ENCODE results near the gene OR4E2. TPM values are rescaled to one million over a fixed set of nuclear protein-coding genes. Genes with fewer than 3 reads are reported as not detected.
"Not testable (repeated sequence)": the region's sequence is repeated elsewhere in the genome, so short reads cannot be mapped to it uniquely, and the experiment has no call there.

Gene OR4E2
- total and polyA plus RNA-seq, 2 donors (not counting 1 experiment from before 2014, with no cell fraction given): not detected

- Histone ChIP-seq H2AFZ (ENCODE audit: low read length) (no peak overlapping the region), H3K4me3 (replicated peaks in 1 of 4; ENCODE audit: control extremely low read depth in 1 of 4, insufficient read depth in 1 of 4, low read depth in 3 of 4, low read length in 4 of 4) (no peak overlapping the region), H3K9ac (ENCODE audit: insufficient read depth, low read length) (no peak overlapping the region), H3K4me2 (ENCODE audit: extremely low read depth, insufficient read depth, low read length) (no peak overlapping the region), H3K27ac (ENCODE audit: insufficient read depth, low read length) (no peak overlapping the region), H3K9me3 (ENCODE audit: control insufficient read depth, insufficient read depth, low read depth, low read length) (no peaks in the 10 kb centered on the region), H3K79me2 (ENCODE audit: control insufficient read depth, insufficient read depth, low read length) (no peaks in the 10 kb centered on the region), H3K4me1 (ENCODE audit: control insufficient read depth, extremely low read depth, insufficient read depth, low read length) (no peaks in the 10 kb centered on the region), H3K27me3 (ENCODE audit: control insufficient read depth, insufficient read depth, low read length) (no peaks in the 10 kb centered on the region), H3K36me3 (ENCODE audit: control insufficient read depth, insufficient read depth, low read length) (no peaks in the 10 kb centered on the region), H4K20me1 (ENCODE audit: control insufficient read depth, extremely low read depth, insufficient read depth, low read length) (no peaks in the 10 kb centered on the region)
- DNase-seq (ENCODE audit: low read depth in 2 of 2): no peak
- TF ChIP-seq EZH2 (IDR thresholded peaks at IDR 0.05; ENCODE audit: low read length, missing control alignments): no peak
- TF ChIP-seq, protein P1, sequence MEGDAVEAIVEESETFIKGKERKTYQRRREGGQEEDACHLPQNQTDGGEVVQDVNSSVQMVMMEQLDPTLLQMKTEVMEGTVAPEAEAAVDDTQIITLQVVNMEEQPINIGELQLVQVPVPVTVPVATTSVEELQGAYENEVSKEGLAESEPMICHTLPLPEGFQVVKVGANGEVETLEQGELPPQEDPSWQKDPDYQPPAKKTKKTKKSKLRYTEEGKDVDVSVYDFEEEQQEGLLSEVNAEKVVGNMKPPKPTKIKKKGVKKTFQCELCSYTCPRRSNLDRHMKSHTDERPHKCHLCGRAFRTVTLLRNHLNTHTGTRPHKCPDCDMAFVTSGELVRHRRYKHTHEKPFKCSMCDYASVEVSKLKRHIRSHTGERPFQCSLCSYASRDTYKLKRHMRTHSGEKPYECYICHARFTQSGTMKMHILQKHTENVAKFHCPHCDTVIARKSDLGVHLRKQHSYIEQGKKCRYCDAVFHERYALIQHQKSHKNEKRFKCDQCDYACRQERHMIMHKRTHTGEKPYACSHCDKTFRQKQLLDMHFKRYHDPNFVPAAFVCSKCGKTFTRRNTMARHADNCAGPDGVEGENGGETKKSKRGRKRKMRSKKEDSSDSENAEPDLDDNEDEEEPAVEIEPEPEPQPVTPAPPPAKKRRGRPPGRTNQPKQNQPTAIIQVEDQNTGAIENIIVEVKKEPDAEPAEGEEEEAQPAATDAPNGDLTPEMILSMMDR (conservative IDR thresholded peaks at IDR 0.05 in 1 of 2, IDR thresholded peaks at IDR 0.05 in 1 of 2; ENCODE audit: low read depth in 1 of 2, low read length in 2 of 2): no peak
Observed at GRCh38 chr14:21617614-21618013, 36.0 kb upstream of the OR4E2 start.

- Histone ChIP-seq H3K79me2 (ENCODE audit: control insufficient read depth, insufficient read depth, low read length) (no peaks in the 10 kb centered on the region), H3K4me1 (ENCODE audit: control insufficient read depth, extremely low read depth, insufficient read depth, low read length) (no peaks in the 10 kb centered on the region), H3K36me3 (ENCODE audit: control insufficient read depth, insufficient read depth, low read length) (no peaks in the 10 kb centered on the region), H3K9ac (ENCODE audit: insufficient read depth, low read length) (no peak overlapping the region), H3K9me3 (ENCODE audit: control insufficient read depth, insufficient read depth, low read depth, low read length) (no peaks in the 10 kb centered on the region), H2AFZ (ENCODE audit: low read length) (no peak overlapping the region), H3K4me2 (ENCODE audit: extremely low read depth, insufficient read depth, low read length) (no peak overlapping the region), H3K4me3 (replicated peaks in 1 of 4; ENCODE audit: control extremely low read depth in 1 of 4, insufficient read depth in 1 of 4, low read depth in 3 of 4, low read length in 4 of 4) (no peak overlapping the region), H3K27me3 (ENCODE audit: control insufficient read depth, insufficient read depth, low read length) (no peaks in the 10 kb centered on the region), H4K20me1 (ENCODE audit: control insufficient read depth, extremely low read depth, insufficient read depth, low read length) (no peaks in the 10 kb centered on the region), H3K27ac (ENCODE audit: insufficient read depth, low read length) (no peak overlapping the region)
- TF ChIP-seq, protein P1 (conservative IDR thresholded peaks at IDR 0.05 in 1 of 2, IDR thresholded peaks at IDR 0.05 in 1 of 2; ENCODE audit: low read depth in 1 of 2, low read length in 2 of 2): no peak
- no peak for TF ChIP-seq EZH2 (IDR thresholded peaks at IDR 0.05; ENCODE audit: low read length, missing control alignments)
- no peak for DNase-seq (ENCODE audit: low read depth in 2 of 2)
Observed at GRCh38 chr14:21626491-21627230, 27.0 kb upstream of the OR4E2 start.

DNA sequence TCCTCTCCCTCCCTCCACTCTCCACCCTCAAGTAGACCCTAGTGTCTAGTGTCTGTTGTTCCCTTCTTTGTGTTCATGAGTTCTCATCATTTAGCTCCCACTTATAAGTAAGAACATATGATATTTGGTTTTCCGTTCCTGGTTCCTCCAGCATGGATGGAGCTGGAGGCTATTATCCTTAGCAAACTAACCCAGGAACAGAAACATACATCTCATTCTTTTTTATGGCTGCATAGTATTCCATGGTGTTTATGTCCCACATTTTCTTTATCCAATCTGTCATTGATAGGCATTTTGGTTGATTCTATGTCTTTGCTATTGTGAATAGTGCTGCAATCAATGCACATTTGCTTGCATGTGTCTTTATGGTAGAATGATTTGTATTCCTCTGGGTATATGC, 23.1 kb upstream of the OR4E2 start:
- not testable (repeated sequence) for H3K4me1 ChIP-seq (ENCODE audit: control insufficient read depth, extremely low read depth, insufficient read depth, low read length); H3K36me3 ChIP-seq (ENCODE audit: control insufficient read depth, insufficient read depth, low read length); H3K27me3 ChIP-seq (ENCODE audit: control insufficient read depth, insufficient read depth, low read length); H3K4me3 ChIP-seq (replicated peaks in 1 of 4; ENCODE audit: control extremely low read depth in 1 of 4, insufficient read depth in 1 of 4, low read depth in 3 of 4, low read length in 4 of 4); H3K27ac ChIP-seq (ENCODE audit: insufficient read depth, low read length); DNase-seq (ENCODE audit: low read depth in 2 of 2); H2AFZ ChIP-seq (ENCODE audit: low read length); H4K20me1 ChIP-seq (ENCODE audit: control insufficient read depth, extremely low read depth, insufficient read depth, low read length); H3K9me3 ChIP-seq (ENCODE audit: control insufficient read depth, insufficient read depth, low read depth, low read length); H3K9ac ChIP-seq (ENCODE audit: insufficient read depth, low read length); H3K79me2 ChIP-seq (ENCODE audit: control insufficient read depth, insufficient read depth, low read length); H3K4me2 ChIP-seq (ENCODE audit: extremely low read depth, insufficient read depth, low read length)

All from fibroblast of lung (primary cell).